GM23248 (cell line): ENCODE measurements around the gene TTC39B. TPM values are rescaled to one million over a fixed set of nuclear protein-coding genes. Genes with fewer than 3 reads are reported as not detected.
"Not testable (repeated sequence)": the region's sequence is repeated elsewhere in the genome, so short reads cannot be mapped to it uniquely, and the experiment has no call there.

Experiments used
- DNase-seq: peaks from one replicate; pipeline ENCODE4 v3.0.0-alpha.2; 2015
- H2AFZ ChIP-seq: fragments of 200-600 bp; sonication (generic); 2 replicates; pipeline ENCODE4 v1.6.1; 2016; ENCODE audit warnings: antibody characterized with exemption
- H3F3A ChIP-seq: fragments of 200-600 bp; sonication (generic); 2 replicates; pipeline ENCODE4 v1.6.1; 2016; ENCODE audit warnings: mild to moderate bottlenecking, antibody characterized with exemption, mixed run types; ENCODE audit not compliant: insufficient read depth
- H3K27ac ChIP-seq: fragments of 200-600 bp; sonication (generic); 2 replicates; pipeline ENCODE4 v1.5.1; 2016; ENCODE audit warnings: mild to moderate bottlenecking
- H3K27me3 ChIP-seq: fragments of 200-600 bp; sonication (generic); replicated peaks from 2 replicates; pipeline ENCODE4 v1.6.1; 2016; ENCODE audit warnings: mild to moderate bottlenecking; ENCODE audit not compliant: insufficient read depth
- H3K36me3 ChIP-seq: fragments of 200-600 bp; sonication (generic); 2 replicates; pipeline ENCODE4 v1.6.1; 2016; ENCODE audit warnings: low read depth, mild to moderate bottlenecking
- H3K4me1 ChIP-seq: fragments of 200-600 bp; sonication (generic); 2 replicates; pipeline ENCODE4 v1.6.1; 2016; ENCODE audit warnings: mild to moderate bottlenecking; ENCODE audit not compliant: insufficient read depth
- H3K4me2 ChIP-seq: fragments of 200-600 bp; sonication (generic); one replicate; pipeline ENCODE4 v1.6.1; 2016; ENCODE audit warnings: mild to moderate bottlenecking; ENCODE audit not compliant: unreplicated experiment
- H3K4me3 ChIP-seq: fragments of 200-600 bp; sonication (generic); 2 replicates; pipeline ENCODE4 v1.5.1; 2016; ENCODE audit warnings: mild to moderate bottlenecking
- H3K79me2 ChIP-seq: fragments of 200-600 bp; sonication (generic); 2 replicates; pipeline ENCODE4 v1.6.1; 2016; ENCODE audit warnings: mild to moderate bottlenecking; ENCODE audit not compliant: insufficient read depth
- H3K9ac ChIP-seq: fragments of 200-600 bp; sonication (generic); 2 replicates; pipeline ENCODE4 v1.6.1; 2016; ENCODE audit warnings: mild to moderate bottlenecking
- H3K9me2 ChIP-seq: fragments of 200-600 bp; sonication (generic); 2 replicates; pipeline ENCODE4 v1.6.1; 2016; ENCODE audit warnings: mixed run types, mild to moderate bottlenecking, moderate library complexity; ENCODE audit not compliant: insufficient read depth
- H3K9me3 ChIP-seq: fragments of 200-600 bp; sonication (generic); one replicate; pipeline ENCODE4 v1.6.1; 2017; ENCODE audit warnings: low read depth
- H4K20me1 ChIP-seq: fragments of 200-600 bp; sonication (generic); 2 replicates; pipeline ENCODE4 v1.6.0; 2016; ENCODE audit not compliant: insufficient read depth
- EZH2 ChIP-seq: fragments of 200-600 bp; sonication (generic); IDR thresholded peaks from 2 replicates; pipeline ENCODE4 v1.6.1; 2018; ENCODE audit warnings: antibody characterized with exemption, mild to moderate bottlenecking; ENCODE audit not compliant: insufficient read depth, poor library complexity, severe bottlenecking
- EZH2phosphoT487 ChIP-seq: fragments of 200-600 bp; sonication (generic); IDR thresholded peaks from 2 replicates; pipeline ENCODE4 v1.6.1; 2018; ENCODE audit warnings: antibody characterized with exemption, moderate library complexity, mild to moderate bottlenecking, low read depth; ENCODE audit not compliant: insufficient read depth
- WGBS, 2 experiments: methylation state at CpG; one replicate each; pipeline ENCODE4 v1.1.6; 2015 to 2017; ENCODE audit warnings: low lambda C conversion rate in 2 of 2, low coverage in 1 of 2; ENCODE audit errors: missing lambda C conversion rate in 2 of 2; 5-methylcytosine and 5-hydroxymethylcytosine counted together
- in situ Hi-C: fragments of 300-500 bp; cut with MboI; formaldehyde crosslinking; loops from 2 replicates; pipeline ENCODE4 v1.15.0; 2020
- polyA plus RNA-seq: library from polyadenylated mRNA; unstranded; fragments of >200 nt; fragmentation: Nextera tagmentation; extraction: Ambion mirVana; gene quantifications from 2 replicates; pipeline ENCODE4 v1.2.1, GENCODE V29; 2016
- total RNA-seq: library from RNA; depleted of rRNA; stranded (reverse); fragments of >200 nt; shearing (Covaris generic); gene quantifications from 2 replicates; pipeline ENCODE4 v1.2.3, GENCODE V29; 2014

Gene TTC39B
- total and polyA plus RNA-seq, 2 experiments from 2014 or later = 6.3 to 10.9 TPM

GRCh38 chr9:15333376-15333881 lies 26.4 kb upstream of the TTC39B start:
- WGBS, 2 experiments = 8 to 15% methylated on average over 4 of the region's 4 CpGs
- in situ Hi-C loops = no loop called here
- H3F3A ChIP-seq = no peaks in the 10 kb centered on the region
- H3K9ac ChIP-seq = no peak overlapping the region
- no peaks in the 10 kb centered on the region for H3K79me2 ChIP-seq
- no peaks in the 10 kb centered on the region for H3K4me1 ChIP-seq
- H3K9me3 ChIP-seq = no peaks in the 10 kb centered on the region
- no peaks in the 10 kb centered on the region for H3K9me2 ChIP-seq
- no peaks in the 10 kb centered on the region for H4K20me1 ChIP-seq
- TF ChIP-seq EZH2phosphoT487 (no peak), EZH2 (no peak)
- DNase-seq = no peak
- H3K36me3 ChIP-seq = no peaks in the 10 kb centered on the region
- no peak overlapping the region for H2AFZ ChIP-seq
- H3K27me3 ChIP-seq = no peaks in the 10 kb centered on the region
- H3K4me2 ChIP-seq = no peak overlapping the region
- H3K4me3 ChIP-seq = no peak overlapping the region
- H3K27ac ChIP-seq = no peak overlapping the region

GRCh38 chr9:15332939-15333338 lies 25.9 kb upstream of the TTC39B start:
- Histone ChIP-seq H3K9me3 (no peaks in the 10 kb centered on the region), H2AFZ (no peak overlapping the region), H3K9me2 (no peaks in the 10 kb centered on the region), H3K9ac (no peak overlapping the region), H3K4me1 (no peaks in the 10 kb centered on the region), H3K27me3 (no peaks in the 10 kb centered on the region), H3K36me3 (no peaks in the 10 kb centered on the region), H4K20me1 (no peaks in the 10 kb centered on the region), H3F3A (no peaks in the 10 kb centered on the region), H3K4me2 (no peak overlapping the region), H3K27ac (no peak overlapping the region), H3K4me3 (no peak overlapping the region), H3K79me2 (no peaks in the 10 kb centered on the region)
- 36% methylated on average over 2 of the region's 2 CpGs for WGBS, 2 experiments
- DNase-seq = no peak
- in situ Hi-C loops = no loop called here
- TF ChIP-seq EZH2phosphoT487 (no peak), EZH2 (no peak)

GRCh38 chr9:15329539-15330109 lies 22.6 kb upstream of the TTC39B start:
- H4K20me1 ChIP-seq = no peaks in the 10 kb centered on the region
- in situ Hi-C loops = no loop called here

GRCh38 chr9:15328946-15329345 lies 21.9 kb upstream of the TTC39B start:
- H3K4me1 ChIP-seq = no peaks in the 10 kb centered on the region
- no peaks in the 10 kb centered on the region for H4K20me1 ChIP-seq
- DNase-seq = no peak
- H3K9me3 ChIP-seq = peaks cover 3% of the 10 kb centered on the region
- no peaks in the 10 kb centered on the region for H3K9me2 ChIP-seq
- no peak overlapping the region for H3K27ac ChIP-seq
- H3F3A ChIP-seq = no peaks in the 10 kb centered on the region
- no peaks in the 10 kb centered on the region for H3K36me3 ChIP-seq
- no peak overlapping the region for H3K9ac ChIP-seq
- H3K4me2 ChIP-seq = no peak overlapping the region
- no peak for TF ChIP-seq EZH2phosphoT487
- no peak for TF ChIP-seq EZH2
- no peaks in the 10 kb centered on the region for H3K27me3 ChIP-seq
- no peak overlapping the region for H2AFZ ChIP-seq
- H3K79me2 ChIP-seq = no peaks in the 10 kb centered on the region
- in situ Hi-C loops = no loop called here
- no peak overlapping the region for H3K4me3 ChIP-seq
- 93% methylated on average over 1 of the region's 1 CpG for whole genome bisulfite sequencing, 2 experiments

More at GRCh38 chr9:15329539-15330109, 22.6 kb upstream of the TTC39B start:
- WGBS, 2 experiments = 55 to 68% methylated on average over 4 of the region's 4 CpGs
- H3K9ac ChIP-seq = no peak overlapping the region
- no peaks in the 10 kb centered on the region for H3K4me1 ChIP-seq
- no peak for DNase-seq
- H3K9me3 ChIP-seq = peaks cover 1% of the 10 kb centered on the region
- no peaks in the 10 kb centered on the region for H3K36me3 ChIP-seq
- TF ChIP-seq EZH2 = no peak
- TF ChIP-seq EZH2phosphoT487 = no peak
- H2AFZ ChIP-seq = no peak overlapping the region
- no peaks in the 10 kb centered on the region for H3K27me3 ChIP-seq
- no peaks in the 10 kb centered on the region for H3F3A ChIP-seq
- H3K4me3 ChIP-seq = no peak overlapping the region
- no peaks in the 10 kb centered on the region for H3K9me2 ChIP-seq
- H3K79me2 ChIP-seq = no peaks in the 10 kb centered on the region
- no peak overlapping the region for H3K4me2 ChIP-seq
- H3K27ac ChIP-seq = no peak overlapping the region

GRCh38 chr9:15322695-15323094 lies 15.7 kb upstream of the TTC39B start:
- DNase-seq, H3F3A ChIP-seq, H3K36me3 ChIP-seq, H3K27ac ChIP-seq, H3K27me3 ChIP-seq, H3K4me3 ChIP-seq, H4K20me1 ChIP-seq, H2AFZ ChIP-seq, H3K79me2 ChIP-seq, in situ Hi-C loops, H3K4me1 ChIP-seq, H3K4me2 ChIP-seq, H3K9me3 ChIP-seq, H3K9ac ChIP-seq, H3K9me2 ChIP-seq: not testable (repeated sequence)
- WGBS, 2 experiments = 57 to 63% methylated on average over 3 of the region's 3 CpGs

- H3K4me1 ChIP-seq, H3F3A ChIP-seq, H3K9ac ChIP-seq, H3K79me2 ChIP-seq, H3K9me3 ChIP-seq, H3K27ac ChIP-seq, DNase-seq, H3K27me3 ChIP-seq, H3K4me2 ChIP-seq, H3K9me2 ChIP-seq, H2AFZ ChIP-seq, H4K20me1 ChIP-seq, in situ Hi-C loops, H3K36me3 ChIP-seq, H3K4me3 ChIP-seq: not testable (repeated sequence)
- 86 to 88% methylated on average over 9 of the region's 9 CpGs for WGBS, 2 experiments
Observed at GRCh38 chr9:15319661-15320060, 12.6 kb upstream of the TTC39B start.
